Esophagus (tissue), 2 donors: ENCODE results near the gene HBM. TPM values are rescaled to one million over a fixed set of nuclear protein-coding genes. Genes with fewer than 3 reads are reported as not detected.
"Not testable (repeated sequence)": the region's sequence is repeated elsewhere in the genome, so short reads cannot be mapped to it uniquely, and the experiment has no call there.

Experiments used
- H3K27ac ChIP-seq, 2 donors: one replicate each; pipeline ENCODE4 v1.5.1; 2013; ENCODE audit warnings: low read depth in 2 of 2, mild to moderate bottlenecking in 2 of 2, inconsistent platforms in 1 of 2, low read length in 1 of 2, moderate library complexity in 1 of 2
- H3K27me3 ChIP-seq, 2 donors: one replicate each; pipeline ENCODE4 v1.6.1; 2013; ENCODE audit warnings: low read length in 2 of 2, control low read depth in 1 of 2, mild to moderate bottlenecking in 1 of 2; ENCODE audit not compliant: insufficient read depth in 2 of 2, control insufficient read depth in 1 of 2
- H3K36me3 ChIP-seq, 2 donors: one replicate each; pipeline ENCODE4 v1.6.1; 2013; ENCODE audit warnings: low read length in 1 of 2; ENCODE audit not compliant: control insufficient read depth in 2 of 2, insufficient read depth in 2 of 2
- H3K4me1 ChIP-seq, 2 donors: one replicate each; pipeline ENCODE4 v1.6.1; 2013; ENCODE audit warnings: low read length in 1 of 2; ENCODE audit not compliant: control insufficient read depth in 2 of 2, insufficient read depth in 2 of 2
- H3K4me3 ChIP-seq, 2 donors: one replicate each; pipeline ENCODE4 v1.5.1; 2013; ENCODE audit warnings: low read length in 2 of 2, mild to moderate bottlenecking in 2 of 2, low read depth in 1 of 2, moderate library complexity in 1 of 2
- H3K9me3 ChIP-seq, 2 donors: one replicate each; pipeline ENCODE4 v1.6.1; 2013; ENCODE audit warnings: mild to moderate bottlenecking in 2 of 2, low read depth in 1 of 2, low read length in 1 of 2, moderate library complexity in 1 of 2; ENCODE audit not compliant: control insufficient read depth in 2 of 2, insufficient read depth in 1 of 2
- WGBS, 2 donors: extraction: QIAGEN DNeasy Blood & Tissue Kit; methylation state at CpG; one replicate each; pipeline ENCODE4 v1.1.7; 2013; 5-methylcytosine and 5-hydroxymethylcytosine counted together
- polyA plus RNA-seq, 2 donors: library from polyadenylated mRNA; stranded (reverse); fragments of 200-250 nt; gene quantifications; one replicate each; pipeline ENCODE4 v1.2.3, GENCODE V29; 2013
- donor health status: healthy with polysubstance abuse.
- donor health status: Bipolar disorder and iron deficiency.

Gene HBM
- polyA plus RNA-seq, 2 donors: not detected

GRCh38 chr16:166375-167121, 770 bp downstream of the HBM start:
- no peak overlapping the region for H3K27ac ChIP-seq
- H3K27me3 ChIP-seq: peaks cover 0 to 31% of the 10 kb centered on the region in 2 donors
- H3K9me3 ChIP-seq: peaks cover 0 to 3% of the 10 kb centered on the region in 2 donors
- no peaks in the 10 kb centered on the region for H3K36me3 ChIP-seq
- peak overlapping the region in 1 of 2 donors; percentile 0 for H3K4me3 ChIP-seq
- peaks cover 0 to 16% of the 10 kb centered on the region in 2 donors for H3K4me1 ChIP-seq
- WGBS, 2 donors: 4 to 6% methylated on average over 45 of the region's 45 CpGs

- no peaks in the 10 kb centered on the region for H3K36me3 ChIP-seq
- peaks cover 0 to 31% of the 10 kb centered on the region in 2 donors for H3K27me3 ChIP-seq
- no peak overlapping the region for H3K27ac ChIP-seq
- peaks cover 0 to 16% of the 10 kb centered on the region in 2 donors for H3K4me1 ChIP-seq
- no peak overlapping the region for H3K4me3 ChIP-seq
- peaks cover 0 to 3% of the 10 kb centered on the region in 2 donors for H3K9me3 ChIP-seq
- WGBS, 2 donors: 13 to 14% methylated on average over 11 of the region's 11 CpGs
Observed at GRCh38 chr16:167122-167690, 1.4 kb downstream of the HBM start.

- 57 to 58% methylated on average over 6 of the region's 6 CpGs for WGBS, 2 donors
- no peak overlapping the region for H3K27ac ChIP-seq
- no peaks in the 10 kb centered on the region for H3K36me3 ChIP-seq
- H3K27me3 ChIP-seq: peaks cover 0 to 31% of the 10 kb centered on the region in 2 donors
- H3K9me3 ChIP-seq: peaks cover 0 to 3% of the 10 kb centered on the region in 2 donors
- no peak overlapping the region for H3K4me3 ChIP-seq
- peaks cover 0 to 16% of the 10 kb centered on the region in 2 donors for H3K4me1 ChIP-seq
Observed at GRCh38 chr16:168424-168823, 2.6 kb downstream of the HBM start.

- peaks cover 0 to 16% of the 10 kb centered on the region in 2 donors for H3K4me1 ChIP-seq
- H3K36me3 ChIP-seq: no peaks in the 10 kb centered on the region
- no peak overlapping the region for H3K27ac ChIP-seq
- H3K9me3 ChIP-seq: peaks cover 0 to 3% of the 10 kb centered on the region in 2 donors
- peaks cover 0 to 31% of the 10 kb centered on the region in 2 donors for H3K27me3 ChIP-seq
- 28 to 43% methylated on average over 3 of the region's 3 CpGs for WGBS, 2 donors
- no peak overlapping the region for H3K4me3 ChIP-seq
Observed at GRCh38 chr16:169014-169413, 3.2 kb downstream of the HBM start.

GRCh38 chr16:170088-170507, 4.3 kb downstream of the HBM start:
- not testable (repeated sequence) for H3K4me3 ChIP-seq, H3K36me3 ChIP-seq, H3K27ac ChIP-seq, H3K9me3 ChIP-seq
- H3K27me3 ChIP-seq: peaks cover 0 to 29% of the 10 kb centered on the region in 2 donors
- WGBS, 2 donors: 3 to 5% methylated on average over 5 of the region's 5 CpGs
- H3K4me1 ChIP-seq: peaks cover 0 to 15% of the 10 kb centered on the region in 2 donors

- Histone ChIP-seq H3K27ac (no peak overlapping the region), H3K4me1 (peaks cover 0 to 9% of the 10 kb centered on the region in 2 donors), H3K9me3 (peaks cover 0 to 3% of the 10 kb centered on the region in 2 donors), H3K4me3 (no peak overlapping the region), H3K36me3 (no peaks in the 10 kb centered on the region), H3K27me3 (peaks cover 0 to 27% of the 10 kb centered on the region in 2 donors)
- WGBS, 2 donors: 40 to 53% methylated on average over 1 of the region's 1 CpG
Observed at GRCh38 chr16:170788-171187, 5.0 kb downstream of the HBM start.

- H3K4me3 ChIP-seq, H3K4me1 ChIP-seq, H3K9me3 ChIP-seq, H3K27ac ChIP-seq, H3K36me3 ChIP-seq: not testable (repeated sequence)
- no CpG with 5 or more reads among the region's 74 CpGs for WGBS, 2 donors
- H3K27me3 ChIP-seq: peaks cover 0 to 11% of the 10 kb centered on the region in 2 donors
Observed at GRCh38 chr16:172374-172941, 6.7 kb downstream of the HBM start, which contains the start of gene HBA2. Gene HBA2, plus strand, starts transcription at chr16:172876. Its CDS starts 37 bp downstream, at chr16:172913.

GRCh38 chr16:173211-173854, 7.6 kb downstream of the HBM start:
- H3K27me3 ChIP-seq: peaks cover 6 to 11% of the 10 kb centered on the region in 2 donors
- not testable (repeated sequence) for H3K4me3 ChIP-seq, H3K4me1 ChIP-seq, H3K36me3 ChIP-seq, H3K9me3 ChIP-seq, H3K27ac ChIP-seq
- 6 to 7% methylated on average over 25 to 30 of the region's 44 CpGs for WGBS, 2 donors

GRCh38 chr16:173928-174769, 8.4 kb downstream of the HBM start:
- peaks cover 7 to 11% of the 10 kb centered on the region in 2 donors for H3K27me3 ChIP-seq
- not testable (repeated sequence) for H3K36me3 ChIP-seq, H3K9me3 ChIP-seq, H3K4me1 ChIP-seq, H3K4me3 ChIP-seq, H3K27ac ChIP-seq
- WGBS, 2 donors: 14 to 22% methylated on average over 4 to 8 of the region's 13 CpGs
